Measurements from ENCODE around the gene ZSCAN5C.
"Not testable (repeated sequence)": the region's sequence is repeated elsewhere in the genome, so short reads cannot be mapped to it uniquely, and the experiment has no call there.

DNA sequence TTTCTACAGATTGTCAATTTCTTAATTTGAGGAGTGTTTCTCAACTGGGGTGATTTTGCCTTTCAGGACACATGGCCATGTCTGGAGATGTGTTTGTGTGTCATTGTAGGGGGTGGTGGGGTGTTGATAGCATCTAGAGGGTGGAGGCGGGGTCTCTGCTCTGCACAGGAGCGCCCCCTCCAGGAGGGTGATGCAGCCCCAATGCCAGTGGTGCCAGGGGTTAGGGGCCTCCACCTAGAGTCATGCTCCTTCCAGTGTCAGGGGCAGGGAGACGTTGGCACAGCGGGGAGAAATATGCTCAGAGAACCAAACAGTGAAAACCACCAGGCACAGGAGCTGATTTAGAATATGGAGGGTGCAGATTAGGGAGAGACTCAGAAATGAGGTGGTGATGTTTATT lies 43.7 kb downstream of the ZSCAN5C start:
- TF ChIP-seq, protein P1, sequence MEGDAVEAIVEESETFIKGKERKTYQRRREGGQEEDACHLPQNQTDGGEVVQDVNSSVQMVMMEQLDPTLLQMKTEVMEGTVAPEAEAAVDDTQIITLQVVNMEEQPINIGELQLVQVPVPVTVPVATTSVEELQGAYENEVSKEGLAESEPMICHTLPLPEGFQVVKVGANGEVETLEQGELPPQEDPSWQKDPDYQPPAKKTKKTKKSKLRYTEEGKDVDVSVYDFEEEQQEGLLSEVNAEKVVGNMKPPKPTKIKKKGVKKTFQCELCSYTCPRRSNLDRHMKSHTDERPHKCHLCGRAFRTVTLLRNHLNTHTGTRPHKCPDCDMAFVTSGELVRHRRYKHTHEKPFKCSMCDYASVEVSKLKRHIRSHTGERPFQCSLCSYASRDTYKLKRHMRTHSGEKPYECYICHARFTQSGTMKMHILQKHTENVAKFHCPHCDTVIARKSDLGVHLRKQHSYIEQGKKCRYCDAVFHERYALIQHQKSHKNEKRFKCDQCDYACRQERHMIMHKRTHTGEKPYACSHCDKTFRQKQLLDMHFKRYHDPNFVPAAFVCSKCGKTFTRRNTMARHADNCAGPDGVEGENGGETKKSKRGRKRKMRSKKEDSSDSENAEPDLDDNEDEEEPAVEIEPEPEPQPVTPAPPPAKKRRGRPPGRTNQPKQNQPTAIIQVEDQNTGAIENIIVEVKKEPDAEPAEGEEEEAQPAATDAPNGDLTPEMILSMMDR (IDR thresholded peaks at IDR 0.05) = not testable (repeated sequence)
- not testable (repeated sequence) for TF ChIP-seq EZH2 (IDR thresholded peaks at IDR 0.05; ENCODE audit: borderline replicate concordance, insufficient read depth, low read depth, low read length, poor library complexity, severe bottlenecking)

Measured in B cell (primary cell).